GM19239 (cell line): Measurements from ENCODE around the gene ATAD3B.

Experiments
- DNase-seq: peaks from one replicate; pipeline ENCODE4 v3.0.0; 2011; ENCODE audit warnings: low spot score; ENCODE audit not compliant: insufficient read length
- FAIRE-seq: peaks from 2 replicates; lab custom pipeline; 2011; peaks lifted over from hg19 to GRCh38; lab: Jason Lieb, UNC

ATAD3B gene

GRCh38 chr1:1540818-1541628 lies 69.5 kb downstream of the ATAD3B start:
- no peak for FAIRE-seq

GRCh38 chr1:1541956-1542765 lies 70.6 kb downstream of the ATAD3B start:
- DNase-seq (no peak), FAIRE-seq (no peak)

More at GRCh38 chr1:1540818-1541628, 69.5 kb downstream of the ATAD3B start:
- no peak for DNase-seq

GRCh38 chr1:1542766-1543705 lies 71.5 kb downstream of the ATAD3B start:
- DNase-seq, result no peak
- FAIRE-seq, result no peak

GRCh38 chr1:1543706-1544099 lies 72.1 kb downstream of the ATAD3B start:
- FAIRE-seq, result no peak
- DNase-seq, result no peak

GRCh38 chr1:1544544-1544943 lies 73.0 kb downstream of the ATAD3B start:
- no peak for DNase-seq
- no peak for FAIRE-seq
